Measurements from ENCODE around the gene RGS12. TPM values are rescaled to one million over a fixed set of nuclear protein-coding genes. Genes with fewer than 3 reads are reported as not detected.

Gene RGS12
- polyA plus RNA-seq, 3 donors: 44.9 to 60.4 (median 48.8) TPM

- no peak for DNase-seq (ENCODE audit: extremely low read depth in 1 of 11, low read depth in 9 of 11, low spot score in 4 of 11)
Measured at GRCh38 chr4:3320361-3321023, 27.7 kb downstream of the RGS12 start.

DNA sequence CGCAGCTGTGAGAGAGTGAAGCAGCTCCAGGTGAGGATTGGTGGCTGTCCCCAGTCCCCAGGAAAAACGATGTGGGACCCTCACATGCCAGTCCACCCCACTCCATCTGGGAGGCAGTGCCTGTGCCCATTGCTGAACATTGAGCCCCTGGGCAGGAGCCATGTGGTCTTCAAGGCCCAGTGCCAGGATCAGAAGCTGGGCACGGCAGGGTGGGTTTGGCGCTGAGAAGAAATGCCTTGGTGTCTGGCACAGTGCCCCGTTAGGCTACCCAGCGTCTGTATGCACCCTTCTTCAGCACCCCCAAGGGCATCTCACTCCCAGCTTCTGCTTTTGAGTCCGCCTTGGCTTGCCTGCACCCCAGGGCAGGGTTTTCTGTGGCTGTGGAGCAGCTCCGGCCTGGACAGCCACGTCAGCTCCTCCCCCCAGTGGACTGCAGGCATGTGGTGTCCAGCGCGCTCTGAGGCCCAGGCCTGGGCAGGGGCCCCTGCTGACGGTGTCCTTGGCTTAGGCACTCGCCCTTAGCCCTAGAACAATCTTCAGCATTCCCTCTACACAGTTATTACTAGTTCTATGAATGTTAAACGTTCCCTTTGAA is 28.6 kb downstream of the RGS12 start:
- no peak for DNase-seq (ENCODE audit: extremely low read depth in 1 of 11, low read depth in 9 of 11, low spot score in 4 of 11)

DNA sequence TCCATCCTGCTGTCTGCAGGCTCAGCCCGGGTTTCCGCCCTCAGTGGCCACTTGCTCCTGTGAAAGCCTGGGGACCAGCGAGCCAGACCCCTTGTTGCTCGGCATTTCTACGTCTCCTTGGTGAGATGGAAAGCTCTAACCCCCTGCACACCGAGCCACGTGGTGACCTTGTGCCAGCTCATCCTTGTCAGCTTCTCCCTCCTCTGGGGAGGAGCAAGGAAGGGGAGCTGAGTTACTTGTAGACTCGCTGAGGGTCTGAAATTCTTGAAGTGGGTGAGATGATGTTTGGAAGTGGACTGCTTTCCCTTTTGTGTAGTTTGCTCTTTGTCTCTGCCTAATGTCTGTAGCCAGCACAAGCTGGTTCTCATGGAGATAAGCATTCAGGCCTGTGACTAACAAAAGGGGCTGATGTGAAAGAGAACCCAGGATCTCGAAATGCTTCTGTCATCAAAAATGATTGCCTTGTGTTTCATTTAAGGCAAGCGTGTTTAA is 29.3 kb downstream of the RGS12 start:
- DNase-seq (ENCODE audit: extremely low read depth in 1 of 11, low read depth in 9 of 11, low spot score in 4 of 11): no peak

DNA sequence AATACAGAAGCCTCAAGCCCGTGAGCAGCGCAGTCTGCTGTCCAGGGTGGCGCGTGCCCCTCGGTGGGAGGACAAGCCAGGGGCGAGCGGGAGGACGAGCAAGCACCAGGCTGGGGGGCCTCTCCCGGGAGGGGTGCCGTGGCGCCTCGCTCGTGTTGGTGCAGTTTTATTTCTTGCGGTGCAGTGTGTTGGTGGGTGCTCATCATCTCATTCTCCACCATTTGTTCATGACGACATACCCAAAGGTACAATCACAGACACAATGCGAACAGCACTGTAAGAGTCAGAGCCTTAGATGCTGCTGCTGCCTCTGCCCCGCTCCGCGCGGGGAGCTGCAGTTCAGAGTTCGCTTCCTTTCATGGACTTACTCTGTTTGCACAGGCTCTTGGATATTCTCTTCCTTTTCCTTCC is 30.3 kb downstream of the RGS12 start:
- no peak for DNase-seq (ENCODE audit: extremely low read depth in 1 of 11, low read depth in 9 of 11, low spot score in 4 of 11)

GRCh38 chr4:3324093-3324815 is 31.4 kb downstream of the RGS12 start:
- DNase-seq (ENCODE audit: extremely low read depth in 1 of 11, low read depth in 9 of 11, low spot score in 4 of 11): no peak

- no peak for DNase-seq (ENCODE audit: extremely low read depth in 1 of 11, low read depth in 9 of 11, low spot score in 4 of 11)
Measured at GRCh38 chr4:3328814-3329663, 36.2 kb downstream of the RGS12 start.

- no peak for DNase-seq (ENCODE audit: extremely low read depth in 1 of 11, low read depth in 9 of 11, low spot score in 4 of 11)
Measured at GRCh38 chr4:3329887-3330286, 37.1 kb downstream of the RGS12 start.

DNA sequence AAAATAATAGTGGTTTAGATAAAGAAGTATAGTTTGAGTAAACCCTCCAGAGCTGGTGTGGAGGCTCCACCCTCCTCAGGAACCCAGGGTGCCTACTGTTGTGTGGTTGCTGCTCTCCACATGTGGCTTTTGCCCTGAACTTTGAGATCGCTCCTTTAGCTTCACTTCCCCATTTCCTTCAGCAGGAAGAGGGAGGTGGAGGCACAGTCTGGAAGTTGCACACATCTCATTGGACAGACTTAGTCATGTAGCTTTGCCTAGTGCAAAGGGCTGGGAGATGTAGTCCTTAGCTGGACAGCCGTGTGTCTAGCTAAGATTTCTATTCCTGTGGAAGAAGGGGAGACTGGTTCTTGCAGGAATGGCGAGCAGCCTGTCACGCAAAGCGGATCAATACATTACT is 37.9 kb downstream of the RGS12 start:
- DNase-seq (ENCODE audit: extremely low read depth in 1 of 11, low read depth in 9 of 11, low spot score in 4 of 11): no peak

GRCh38 chr4:3331511-3332394 is 38.9 kb downstream of the RGS12 start:
- no peak for DNase-seq (ENCODE audit: extremely low read depth in 1 of 11, low read depth in 9 of 11, low spot score in 4 of 11)

- DNase-seq (ENCODE audit: extremely low read depth in 1 of 11, low read depth in 9 of 11, low spot score in 4 of 11): no peak
Measured at GRCh38 chr4:3332498-3332897, 39.7 kb downstream of the RGS12 start.

DNA sequence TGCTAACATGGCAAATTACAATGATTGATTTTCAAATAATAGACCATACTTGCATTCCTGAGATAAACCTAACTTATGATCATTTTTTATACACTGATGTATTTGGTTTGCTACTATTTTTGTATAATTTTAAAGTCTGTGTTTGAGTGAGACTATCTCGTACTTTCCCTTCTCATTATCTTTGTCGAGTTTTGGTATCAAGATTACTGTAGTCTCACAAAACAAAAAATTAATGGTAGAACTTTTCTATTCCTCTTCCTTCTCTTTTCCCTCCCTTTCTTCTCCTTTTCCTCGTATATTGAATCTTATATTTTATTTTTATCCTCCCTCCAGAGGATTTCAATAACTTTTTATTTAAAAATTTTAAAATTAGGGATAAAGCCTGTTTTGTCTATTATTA is 41.5 kb downstream of the RGS12 start:
- no peak for DNase-seq (ENCODE audit: extremely low read depth in 1 of 11, low read depth in 9 of 11, low spot score in 4 of 11)

DNA sequence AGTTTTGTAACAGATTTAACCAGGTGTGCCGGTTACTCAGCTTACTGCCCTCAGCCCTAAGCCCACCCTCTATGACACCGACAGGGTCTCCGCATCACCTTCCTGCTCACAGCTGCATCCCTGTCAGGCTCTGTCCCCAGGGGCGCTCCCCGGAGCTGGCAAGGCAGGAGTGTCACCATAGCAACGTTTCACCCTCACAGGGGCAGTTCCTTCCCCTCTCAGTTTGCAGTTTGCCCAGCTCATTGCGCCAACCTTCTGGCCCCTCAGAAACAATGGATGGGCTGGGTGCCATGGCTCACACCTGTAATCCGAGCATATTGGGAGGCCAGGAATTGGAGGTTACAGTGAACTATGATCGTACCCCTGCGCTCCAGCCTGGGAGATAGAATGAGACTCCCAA is 42.6 kb downstream of the RGS12 start:
- no peak for DNase-seq (ENCODE audit: extremely low read depth in 1 of 11, low read depth in 9 of 11, low spot score in 4 of 11)

DNA sequence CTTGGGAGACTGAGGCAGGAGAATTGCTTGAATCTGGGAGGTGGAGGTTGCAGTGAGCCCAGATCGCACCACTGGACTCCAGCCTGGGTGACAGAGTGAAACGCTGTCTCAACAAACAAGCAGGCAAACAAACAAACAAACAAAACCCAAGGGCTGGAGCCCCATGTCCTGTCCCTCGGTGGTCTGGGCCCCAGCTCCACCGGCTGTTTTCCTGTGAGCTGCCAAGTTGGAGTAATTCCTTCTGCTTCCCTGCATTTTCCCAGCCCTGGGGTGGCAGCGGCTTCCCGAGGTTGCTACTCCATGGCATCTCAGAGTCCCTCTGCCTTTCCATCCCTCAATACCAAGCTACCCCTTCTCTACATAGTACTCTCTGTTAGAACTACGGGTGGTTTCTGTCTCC is 43.2 kb downstream of the RGS12 start:
- DNase-seq (ENCODE audit: extremely low read depth in 1 of 11, low read depth in 9 of 11, low spot score in 4 of 11): no peak

DNA sequence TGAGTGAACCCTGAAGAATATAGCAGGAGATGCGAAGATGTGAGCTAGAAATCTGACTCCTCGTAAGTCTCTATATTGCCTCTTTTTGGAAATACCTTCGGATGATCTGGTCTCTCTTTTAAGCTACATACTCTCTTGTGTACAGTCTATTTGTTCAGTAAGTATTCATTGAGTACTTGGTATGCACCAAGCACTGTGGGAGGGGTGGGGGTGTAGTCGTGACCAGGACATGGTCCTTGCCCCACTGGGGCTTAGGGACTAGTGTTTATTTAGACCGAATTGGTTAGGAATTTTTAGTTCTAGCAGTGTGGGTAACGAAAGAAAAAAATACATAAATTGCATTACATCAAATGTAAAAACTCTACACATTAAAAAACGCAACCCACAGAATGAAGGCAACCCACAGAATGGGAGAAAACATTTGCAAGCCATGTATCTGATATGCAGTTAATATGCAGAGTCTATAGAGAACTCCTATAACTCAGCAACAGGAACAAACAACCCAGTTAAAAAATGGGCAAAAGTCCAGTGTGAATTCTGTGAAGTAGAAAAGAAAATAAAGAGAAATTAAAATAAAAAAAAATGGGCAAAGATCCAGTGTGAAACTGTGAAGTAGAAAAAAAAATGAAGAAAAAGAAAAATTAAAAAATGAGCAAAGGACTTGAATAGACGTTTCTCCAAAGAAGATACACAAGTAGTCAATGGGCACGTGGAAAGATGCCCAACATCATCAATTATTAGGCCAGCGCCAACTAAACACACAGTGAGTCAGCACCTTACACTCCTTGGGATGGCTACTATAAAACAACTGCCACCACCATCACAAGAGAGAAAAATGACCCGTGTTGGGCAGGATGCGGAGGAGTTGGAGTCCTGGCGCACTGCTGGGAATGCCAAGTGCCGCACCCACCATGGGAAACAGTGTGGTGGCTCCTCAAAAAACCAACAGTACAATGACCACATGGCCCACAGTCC is 43.8 kb downstream of the RGS12 start:
- no peak for DNase-seq (ENCODE audit: extremely low read depth in 1 of 11, low read depth in 9 of 11, low spot score in 4 of 11)

DNA sequence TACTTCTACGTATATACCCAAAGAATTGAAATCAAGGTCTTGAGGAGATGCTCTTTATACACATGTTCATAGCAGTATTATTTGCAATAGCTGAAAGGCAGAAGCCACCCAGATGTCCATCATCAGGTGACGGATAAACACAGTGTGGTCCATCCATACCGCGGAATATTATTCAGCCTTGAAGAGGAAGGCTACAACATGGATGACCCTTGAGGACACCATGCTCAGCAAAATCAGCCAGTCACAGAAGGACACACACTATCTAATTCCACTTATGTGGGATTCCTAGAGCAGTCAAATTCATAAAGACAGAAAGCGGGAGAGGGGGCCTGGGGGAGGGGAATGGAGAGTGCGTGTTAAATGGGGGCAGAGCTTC is 44.5 kb downstream of the RGS12 start:
- DNase-seq (ENCODE audit: extremely low read depth in 1 of 11, low read depth in 9 of 11, low spot score in 4 of 11): no peak

GRCh38 chr4:3337811-3338210 is 45.0 kb downstream of the RGS12 start:
- no peak for DNase-seq (ENCODE audit: extremely low read depth in 1 of 11, low read depth in 9 of 11, low spot score in 4 of 11)

DNA sequence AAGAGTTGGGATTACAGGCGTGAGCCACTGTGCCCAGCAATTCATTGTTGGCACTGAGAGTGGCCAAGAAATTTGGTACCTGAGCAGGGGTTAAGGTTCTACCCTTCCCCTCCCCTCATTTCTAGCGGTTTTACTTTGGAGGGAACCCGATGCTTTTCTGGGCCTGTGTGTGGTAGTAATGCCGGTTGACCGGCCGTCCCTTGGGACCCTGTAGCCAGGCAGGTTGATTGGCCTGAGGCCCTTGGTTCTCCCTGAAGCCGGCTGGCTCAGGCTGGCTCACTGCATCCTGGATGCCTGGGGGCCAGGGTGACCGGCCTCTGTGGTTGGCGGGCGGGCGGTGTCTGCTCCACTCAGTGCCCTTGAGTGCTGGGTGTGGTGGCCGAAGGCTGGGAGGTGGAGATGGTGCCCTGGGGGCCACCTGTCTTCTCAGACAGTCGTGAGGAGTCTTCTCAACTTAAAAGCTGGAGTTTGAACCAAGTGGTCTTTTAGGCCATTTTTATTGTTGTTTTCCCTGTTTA is 45.6 kb downstream of the RGS12 start:
- no peak for DNase-seq (ENCODE audit: extremely low read depth in 1 of 11, low read depth in 9 of 11, low spot score in 4 of 11)

Measured in renal cortex interstitium (tissue), 11 donors.